Thoracic aorta (tissue), 2 donors: ENCODE measurements around the gene S100A16. TPM values are rescaled to one million over a fixed set of nuclear protein-coding genes. Genes with fewer than 3 reads are reported as not detected.
A peak's percentile ranks its signal among the peaks of the same experiment; 100 is the strongest.

Experiments used
- ATAC-seq: fragments of 150-250 bp; one replicate; pipeline ENCODE4 v1.8.0; 2017; ENCODE audit warnings: low read depth; ENCODE audit not compliant: insufficient number of reproducible peaks, low FRiP score
- DNase-seq: peaks from one replicate; pipeline ENCODE4 v3.0.0-alpha.2; 2020; ENCODE audit warnings: low spot score
- H3K27ac ChIP-seq, 2 donors: fragments of 200-600 bp; sonication (generic); 1 replicate in 1 of 2; 2 replicates in 1 of 2; pipeline ENCODE4 v1.5.1; 2016; ENCODE audit warnings: mild to moderate bottlenecking in 2 of 2, moderate library complexity in 2 of 2
- H3K27me3 ChIP-seq: fragments of 200-600 bp; sonication (generic); replicated peaks from 2 replicates; pipeline ENCODE4 v1.6.0; 2016; ENCODE audit warnings: mild to moderate bottlenecking; ENCODE audit not compliant: insufficient read depth
- H3K36me3 ChIP-seq: fragments of 200-600 bp; sonication (generic); one replicate; pipeline ENCODE4 v1.5.1; 2016
- H3K4me1 ChIP-seq, 2 donors: fragments of 200-600 bp; sonication (generic); 1 replicate in 1 of 2; 2 replicates in 1 of 2; pipeline versions ENCODE4 v1.5.1 to v1.6.0; 2016; ENCODE audit warnings: low read depth in 2 of 2, mild to moderate bottlenecking in 1 of 2; ENCODE audit not compliant: control insufficient read depth in 1 of 2
- H3K4me3 ChIP-seq: fragments of 200-600 bp; sonication (generic); 2 replicates; pipeline ENCODE4 v1.5.1; 2016; ENCODE audit warnings: mild to moderate bottlenecking
- H3K9me3 ChIP-seq: fragments of 200-600 bp; sonication (generic); 2 replicates; pipeline ENCODE4 v1.5.1; 2016
- total RNA-seq, 2 donors: library from RNA; depleted of rRNA; stranded (reverse); fragments of >200 nt; gene quantifications; one replicate each; pipeline versions ENCODE4 v1.1.0 to v1.2.3, GENCODE V29; 2016
- TF ChIP-seq, protein P1 (sequence below): fragments of 200-600 bp; sonication (generic); IDR thresholded peaks from one replicate; pipeline ENCODE4 v1.5.1; 2019; ENCODE audit warnings: antibody characterized with exemption

S100A16 gene
- total RNA-seq, 2 donors from 2014 or later: 81.1 to 82.3 TPM

DNA sequence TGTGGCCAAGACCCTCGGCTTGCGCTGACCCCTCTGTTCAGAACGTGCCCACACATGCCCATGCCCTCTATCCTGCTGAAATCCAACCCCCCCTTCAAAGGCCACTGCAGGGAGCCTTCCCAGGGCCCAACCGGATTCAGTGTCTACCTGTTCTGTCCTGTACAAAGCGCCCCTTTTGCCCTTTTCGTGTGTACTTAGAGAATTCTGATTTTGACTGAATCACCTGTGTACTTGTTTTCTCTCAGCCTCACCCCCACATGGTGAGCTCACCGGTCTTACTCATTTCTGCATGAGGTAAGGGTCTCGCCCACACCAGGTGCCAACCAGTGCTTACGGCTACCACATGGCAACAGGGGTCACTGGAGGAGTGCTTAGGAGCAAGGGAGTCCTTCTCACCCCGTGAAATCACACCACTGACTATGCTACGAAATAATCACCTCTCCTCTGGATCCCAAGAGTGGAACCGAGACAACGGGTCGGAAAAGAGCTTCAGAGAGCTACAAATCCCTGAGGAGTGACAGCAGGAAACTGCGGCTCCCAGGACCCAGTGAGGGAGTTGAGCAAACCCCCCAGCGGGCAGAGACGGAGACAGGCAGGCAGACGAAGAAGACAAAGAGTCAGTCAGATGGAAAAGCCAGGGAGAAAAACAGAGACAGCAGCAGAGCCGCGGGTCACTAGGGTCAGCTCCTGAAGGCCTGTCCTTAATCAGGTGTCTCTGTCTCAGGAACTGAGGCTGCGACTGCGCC lies 45.1 kb downstream of the S100A16 start:
- Histone ChIP-seq H3K9me3 (no peaks in the 10 kb centered on the region), H3K4me3 (peak overlapping the region; percentile 63), H3K27ac (peak overlapping the region; percentile 76 to 98), H3K36me3 (no peaks in the 10 kb centered on the region), H3K27me3 (no peaks in the 10 kb centered on the region), H3K4me1 (peaks cover 29 to 51% of the 10 kb centered on the region in 2 donors)
- no peak for ATAC-seq
- no peak for DNase-seq
- TF ChIP-seq, protein P1, sequence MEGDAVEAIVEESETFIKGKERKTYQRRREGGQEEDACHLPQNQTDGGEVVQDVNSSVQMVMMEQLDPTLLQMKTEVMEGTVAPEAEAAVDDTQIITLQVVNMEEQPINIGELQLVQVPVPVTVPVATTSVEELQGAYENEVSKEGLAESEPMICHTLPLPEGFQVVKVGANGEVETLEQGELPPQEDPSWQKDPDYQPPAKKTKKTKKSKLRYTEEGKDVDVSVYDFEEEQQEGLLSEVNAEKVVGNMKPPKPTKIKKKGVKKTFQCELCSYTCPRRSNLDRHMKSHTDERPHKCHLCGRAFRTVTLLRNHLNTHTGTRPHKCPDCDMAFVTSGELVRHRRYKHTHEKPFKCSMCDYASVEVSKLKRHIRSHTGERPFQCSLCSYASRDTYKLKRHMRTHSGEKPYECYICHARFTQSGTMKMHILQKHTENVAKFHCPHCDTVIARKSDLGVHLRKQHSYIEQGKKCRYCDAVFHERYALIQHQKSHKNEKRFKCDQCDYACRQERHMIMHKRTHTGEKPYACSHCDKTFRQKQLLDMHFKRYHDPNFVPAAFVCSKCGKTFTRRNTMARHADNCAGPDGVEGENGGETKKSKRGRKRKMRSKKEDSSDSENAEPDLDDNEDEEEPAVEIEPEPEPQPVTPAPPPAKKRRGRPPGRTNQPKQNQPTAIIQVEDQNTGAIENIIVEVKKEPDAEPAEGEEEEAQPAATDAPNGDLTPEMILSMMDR: no peak

DNA sequence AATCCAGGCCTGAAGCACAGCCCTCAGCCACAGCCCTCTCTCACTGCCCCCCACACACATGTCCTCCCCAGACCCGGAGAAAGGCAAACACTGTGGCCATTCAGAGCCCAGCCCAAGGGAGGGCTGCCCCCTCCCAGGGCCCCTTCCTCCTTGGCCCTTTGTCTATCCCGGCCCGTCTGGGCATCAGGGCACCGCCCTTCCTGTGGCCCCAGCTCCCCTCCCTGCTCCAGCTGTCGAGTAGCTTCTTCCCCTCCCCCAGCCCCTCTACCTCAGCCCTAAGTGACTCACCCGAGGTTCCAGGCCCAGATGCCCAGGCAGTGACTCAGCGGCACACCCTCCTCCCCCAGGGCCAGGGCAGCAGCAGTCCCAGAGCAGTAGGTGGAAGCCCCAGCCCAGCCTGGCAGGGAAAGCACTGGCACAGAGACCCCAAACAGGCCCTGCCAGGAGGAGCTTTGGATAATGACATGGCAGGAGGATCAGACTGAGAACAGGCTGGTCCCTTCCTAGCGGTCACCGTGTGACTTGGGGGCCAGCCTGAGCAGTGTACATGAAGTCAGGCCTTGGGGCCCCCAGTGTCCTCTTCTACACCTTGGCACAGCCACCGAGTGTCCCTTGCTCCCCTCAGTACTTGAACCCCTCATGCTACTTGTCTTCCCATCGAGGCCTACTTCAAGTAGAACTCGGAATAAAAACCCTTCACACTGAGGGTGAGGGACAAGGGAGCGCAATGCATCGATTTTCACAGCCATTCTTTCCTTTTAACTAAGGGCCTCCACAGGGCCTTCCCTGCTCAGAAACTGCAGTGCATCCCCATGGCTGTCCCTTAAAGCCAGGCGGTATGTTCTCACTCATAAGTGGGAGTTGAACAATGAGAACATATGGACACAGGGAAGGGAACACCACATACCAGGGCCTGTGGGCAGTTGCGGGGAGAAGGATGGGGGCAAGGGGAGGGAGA lies 46.2 kb downstream of the S100A16 start:
- peak; percentile 74 for ATAC-seq
- TF ChIP-seq, protein P1: no peak
- Histone ChIP-seq H3K27ac (peak overlapping the region; percentile 76 to 98), H3K27me3 (no peaks in the 10 kb centered on the region), H3K36me3 (no peaks in the 10 kb centered on the region), H3K4me1 (peaks cover 29 to 41% of the 10 kb centered on the region in 2 donors), H3K9me3 (no peaks in the 10 kb centered on the region), H3K4me3 (peak overlapping the region; percentile 36)
- DNase-seq: peak; percentile 98

DNA sequence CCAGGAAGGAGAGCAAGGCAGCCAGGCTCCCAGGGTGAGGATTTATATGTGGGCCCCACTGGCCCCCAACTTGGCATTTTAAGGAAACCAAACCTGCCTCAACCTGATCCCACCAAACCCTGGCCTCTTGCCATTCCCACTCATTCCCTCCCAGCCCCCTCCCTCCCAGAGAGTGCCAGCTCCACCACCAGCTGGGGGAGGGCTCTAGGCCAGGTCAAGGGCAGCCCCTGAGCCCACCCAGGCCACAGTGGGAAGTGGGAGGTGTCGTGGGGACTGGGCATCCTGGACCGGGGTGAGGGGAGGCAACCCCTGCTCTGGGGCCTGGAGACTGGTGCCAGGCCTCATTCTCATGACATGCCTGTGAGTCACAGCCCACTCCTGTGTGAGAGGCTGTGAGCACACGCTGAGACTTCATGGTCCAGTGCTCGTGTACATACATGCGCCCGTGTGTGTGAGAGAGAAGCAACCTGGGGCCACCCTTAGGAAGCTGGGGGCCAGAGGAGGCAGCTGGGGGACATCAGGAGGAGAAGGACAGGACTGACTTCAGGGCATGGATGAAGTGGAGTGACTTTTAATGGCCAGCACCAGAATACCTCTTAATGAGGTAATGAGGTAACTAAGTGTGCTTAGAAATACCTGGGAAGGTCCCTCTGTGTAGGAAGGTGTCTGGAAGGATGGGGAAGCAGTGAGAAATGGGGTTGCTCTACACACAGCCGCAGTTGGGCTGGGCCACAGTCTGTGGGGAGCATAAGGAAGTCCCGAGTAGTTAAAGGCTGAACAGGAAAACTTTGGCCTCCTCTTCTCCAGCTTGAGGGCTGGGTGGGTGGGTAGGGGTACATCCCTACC lies 47.2 kb downstream of the S100A16 start, which contains the start of gene S100A2:
Gene S100A2 (minus strand): TSS at position 316 of the 846 bp plus-strand sequence. CDS start 1,967 bp downstream, outside the sequence.
- ATAC-seq (peak; percentile 67), DNase-seq (peak; percentile 66)
- no peaks in the 10 kb centered on the region for H3K27me3 ChIP-seq
- no peaks in the 10 kb centered on the region for H3K9me3 ChIP-seq
- TF ChIP-seq, protein P1: no peak
- peaks cover 29 to 41% of the 10 kb centered on the region in 2 donors for H3K4me1 ChIP-seq
- H3K36me3 ChIP-seq: no peaks in the 10 kb centered on the region
- peak within 1 kb of the TSS; percentile 76 to 98 for H3K27ac ChIP-seq
- H3K4me3 ChIP-seq: peak within 1 kb of the TSS; percentile 36

DNA sequence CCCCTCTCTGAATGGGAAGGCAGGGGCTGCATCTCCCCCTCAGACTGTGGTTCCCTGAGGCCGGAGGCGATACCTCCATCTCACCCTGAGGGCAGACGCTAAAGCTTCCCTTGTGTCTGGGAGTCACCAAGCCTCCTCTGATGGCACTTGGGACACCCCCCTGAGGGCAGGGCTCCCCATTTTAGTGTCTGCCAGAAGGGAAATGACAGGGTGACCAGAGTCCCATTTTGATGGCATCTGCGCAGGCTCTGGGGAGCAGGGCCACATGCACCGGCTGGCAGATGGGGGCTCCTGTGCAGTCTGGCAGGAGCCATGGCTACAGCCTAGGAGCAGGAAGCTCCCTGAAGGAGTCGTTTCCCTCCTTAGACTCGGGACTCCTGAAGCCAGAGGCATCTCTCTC lies 48.9 kb downstream of the S100A16 start:
- TF ChIP-seq, protein P1: no peak
- no peak for DNase-seq
- peak overlapping the region in 1 of 2 donors; percentile 27 for H3K27ac ChIP-seq
- H3K27me3 ChIP-seq: no peaks in the 10 kb centered on the region
- no peaks in the 10 kb centered on the region for H3K36me3 ChIP-seq
- H3K9me3 ChIP-seq: no peaks in the 10 kb centered on the region
- peaks cover 29 to 39% of the 10 kb centered on the region in 2 donors for H3K4me1 ChIP-seq
- no peak for ATAC-seq
- no peak overlapping the region for H3K4me3 ChIP-seq
